Measurements from ENCODE around the gene GJC1. TPM values are rescaled to one million over a fixed set of nuclear protein-coding genes. Genes with fewer than 3 reads are reported as not detected.
"Not testable (repeated sequence)": the region's sequence is repeated elsewhere in the genome, so short reads cannot be mapped to it uniquely, and the experiment has no call there.

GJC1 gene
- total RNA-seq, 3 donors from 2014 or later = 2.3 to 4.6 (median 4.3) TPM

DNA sequence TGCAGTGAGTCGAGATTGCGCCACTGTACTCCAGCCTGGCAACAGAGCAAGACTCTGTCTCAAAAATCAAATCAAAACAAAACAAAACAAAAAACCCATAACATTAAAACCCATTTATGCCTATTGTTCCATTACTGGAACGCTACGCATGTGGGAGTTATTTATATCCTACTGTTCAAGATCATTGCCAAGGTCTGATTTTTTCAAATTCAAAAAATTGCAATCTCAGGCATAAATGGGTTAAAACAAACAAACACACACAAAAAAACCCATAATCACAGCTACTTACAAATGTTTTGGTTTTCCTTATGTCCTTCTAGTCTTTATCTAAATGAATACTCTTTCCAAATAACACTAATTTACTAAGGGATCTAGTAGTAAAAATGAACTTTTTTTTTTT is 17.8 kb downstream of the GJC1 start:
- Histone ChIP-seq H3K9me3 (no peaks in the 10 kb centered on the region), H3K27ac (no peak overlapping the region), H3K4me3 (no peak overlapping the region), H3K4me1 (no peaks in the 10 kb centered on the region), H3K36me3 (no peaks in the 10 kb centered on the region), H3K27me3 (no peaks in the 10 kb centered on the region)
- TF ChIP-seq POLR2AphosphoS5 (IDR thresholded peaks at IDR 0.05) = no peak
- TF ChIP-seq, protein P1, sequence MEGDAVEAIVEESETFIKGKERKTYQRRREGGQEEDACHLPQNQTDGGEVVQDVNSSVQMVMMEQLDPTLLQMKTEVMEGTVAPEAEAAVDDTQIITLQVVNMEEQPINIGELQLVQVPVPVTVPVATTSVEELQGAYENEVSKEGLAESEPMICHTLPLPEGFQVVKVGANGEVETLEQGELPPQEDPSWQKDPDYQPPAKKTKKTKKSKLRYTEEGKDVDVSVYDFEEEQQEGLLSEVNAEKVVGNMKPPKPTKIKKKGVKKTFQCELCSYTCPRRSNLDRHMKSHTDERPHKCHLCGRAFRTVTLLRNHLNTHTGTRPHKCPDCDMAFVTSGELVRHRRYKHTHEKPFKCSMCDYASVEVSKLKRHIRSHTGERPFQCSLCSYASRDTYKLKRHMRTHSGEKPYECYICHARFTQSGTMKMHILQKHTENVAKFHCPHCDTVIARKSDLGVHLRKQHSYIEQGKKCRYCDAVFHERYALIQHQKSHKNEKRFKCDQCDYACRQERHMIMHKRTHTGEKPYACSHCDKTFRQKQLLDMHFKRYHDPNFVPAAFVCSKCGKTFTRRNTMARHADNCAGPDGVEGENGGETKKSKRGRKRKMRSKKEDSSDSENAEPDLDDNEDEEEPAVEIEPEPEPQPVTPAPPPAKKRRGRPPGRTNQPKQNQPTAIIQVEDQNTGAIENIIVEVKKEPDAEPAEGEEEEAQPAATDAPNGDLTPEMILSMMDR (IDR thresholded peaks at IDR 0.05) = no peak
- TF ChIP-seq POLR2A (IDR thresholded peaks at IDR 0.05) = no peak
- DNase-seq (ENCODE audit: low spot score in 2 of 2) = no peak
- intact Hi-C loops (cut with DNase I; ENCODE audit: low total_unique reads) = no loop called here

DNA sequence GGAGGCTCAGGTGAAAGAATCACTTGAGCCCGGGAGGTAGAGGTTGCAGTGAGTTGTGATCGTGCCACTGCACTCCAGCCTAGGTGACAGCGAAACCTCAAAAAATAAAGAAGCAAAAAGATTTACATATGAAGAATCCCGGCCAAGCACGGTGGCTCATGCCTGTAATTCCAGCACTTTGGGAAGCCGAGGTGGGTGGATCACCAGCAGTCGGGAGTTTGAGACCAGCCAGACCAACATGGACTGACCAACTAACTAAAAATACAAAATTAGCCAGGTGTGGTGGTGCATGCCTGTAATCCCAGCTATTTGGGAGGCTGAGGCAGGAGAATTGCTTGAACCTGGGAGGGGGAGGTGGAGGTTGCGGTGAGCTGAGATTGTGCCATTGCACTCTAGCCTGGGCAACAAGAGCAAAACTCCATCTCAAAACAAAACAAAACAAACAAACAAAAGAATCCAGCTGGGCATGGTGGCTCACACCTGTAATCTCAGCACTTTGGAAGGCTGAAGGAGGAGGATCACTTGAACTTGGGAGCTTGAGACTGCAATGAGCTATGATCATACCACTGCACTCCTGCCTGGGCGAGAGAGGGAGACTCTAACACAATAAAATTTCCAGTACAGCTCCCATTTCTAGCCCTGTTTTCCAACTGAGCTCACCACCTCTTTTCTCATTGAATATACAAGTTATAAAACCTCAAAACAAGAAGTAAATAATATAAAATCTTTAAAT is 21.3 kb downstream of the GJC1 start:
- H3K9me3 ChIP-seq; H3K27ac ChIP-seq; H3K4me3 ChIP-seq; H3K27me3 ChIP-seq; DNase-seq (ENCODE audit: low spot score in 2 of 2); H3K36me3 ChIP-seq; H3K4me1 ChIP-seq; intact Hi-C loops (cut with DNase I; ENCODE audit: low total_unique reads): not testable (repeated sequence)

DNA sequence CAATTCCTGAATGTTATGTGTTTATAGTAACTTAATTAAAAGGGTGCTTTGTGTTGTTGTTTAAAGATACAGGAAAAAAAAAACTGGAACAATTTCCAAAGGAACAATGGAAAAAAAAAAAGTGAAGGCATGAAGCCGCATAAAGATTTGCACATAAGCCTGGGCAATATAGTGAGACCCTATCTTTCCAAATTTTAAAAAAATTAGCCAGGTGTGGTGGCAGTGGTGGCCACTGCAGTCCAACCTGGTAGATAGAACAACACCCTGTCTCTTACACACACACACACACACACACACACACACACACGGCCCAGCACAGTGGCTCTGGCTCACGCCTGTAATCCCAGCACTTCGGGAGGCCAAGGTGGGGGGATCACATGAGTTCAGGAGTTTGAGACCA is 21.9 kb downstream of the GJC1 start:
- DNase-seq (ENCODE audit: low spot score in 2 of 2) = no peak
- Histone ChIP-seq H3K4me3 (no peak overlapping the region), H3K4me1 (no peaks in the 10 kb centered on the region), H3K36me3 (no peaks in the 10 kb centered on the region), H3K9me3 (no peaks in the 10 kb centered on the region), H3K27ac (no peak overlapping the region), H3K27me3 (no peaks in the 10 kb centered on the region)
- intact Hi-C loops (cut with DNase I; ENCODE audit: low total_unique reads) = no loop called here
- TF ChIP-seq, protein P1 (IDR thresholded peaks at IDR 0.05) = no peak

DNA sequence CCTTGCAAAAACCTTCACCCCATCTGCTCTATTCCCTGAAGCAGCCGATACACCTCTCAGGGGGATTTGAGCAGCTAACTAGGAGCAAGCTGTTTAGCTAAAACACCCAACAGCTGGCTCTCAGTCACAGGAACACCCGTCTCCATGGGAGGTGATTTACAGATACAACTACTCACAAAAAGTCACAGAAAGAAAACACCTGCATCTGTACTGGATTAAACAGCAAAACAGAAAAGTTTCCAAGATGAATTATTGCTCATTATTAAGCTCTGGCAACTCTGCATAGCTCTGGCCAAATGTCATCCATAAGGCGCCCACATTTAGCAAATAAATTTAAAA is 22.3 kb downstream of the GJC1 start:
- Histone ChIP-seq H3K9me3 (no peaks in the 10 kb centered on the region), H3K36me3 (no peaks in the 10 kb centered on the region), H3K27ac (no peak overlapping the region), H3K4me3 (no peak overlapping the region), H3K27me3 (no peaks in the 10 kb centered on the region), H3K4me1 (no peaks in the 10 kb centered on the region)
- intact Hi-C loops (cut with DNase I; ENCODE audit: low total_unique reads) = no loop called here
- DNase-seq (ENCODE audit: low spot score in 2 of 2) = no peak
- TF ChIP-seq POLR2A (IDR thresholded peaks at IDR 0.05) = no peak
- TF ChIP-seq, protein P1 (IDR thresholded peaks at IDR 0.05) = no peak
- no peak for TF ChIP-seq POLR2AphosphoS5 (IDR thresholded peaks at IDR 0.05)

DNA sequence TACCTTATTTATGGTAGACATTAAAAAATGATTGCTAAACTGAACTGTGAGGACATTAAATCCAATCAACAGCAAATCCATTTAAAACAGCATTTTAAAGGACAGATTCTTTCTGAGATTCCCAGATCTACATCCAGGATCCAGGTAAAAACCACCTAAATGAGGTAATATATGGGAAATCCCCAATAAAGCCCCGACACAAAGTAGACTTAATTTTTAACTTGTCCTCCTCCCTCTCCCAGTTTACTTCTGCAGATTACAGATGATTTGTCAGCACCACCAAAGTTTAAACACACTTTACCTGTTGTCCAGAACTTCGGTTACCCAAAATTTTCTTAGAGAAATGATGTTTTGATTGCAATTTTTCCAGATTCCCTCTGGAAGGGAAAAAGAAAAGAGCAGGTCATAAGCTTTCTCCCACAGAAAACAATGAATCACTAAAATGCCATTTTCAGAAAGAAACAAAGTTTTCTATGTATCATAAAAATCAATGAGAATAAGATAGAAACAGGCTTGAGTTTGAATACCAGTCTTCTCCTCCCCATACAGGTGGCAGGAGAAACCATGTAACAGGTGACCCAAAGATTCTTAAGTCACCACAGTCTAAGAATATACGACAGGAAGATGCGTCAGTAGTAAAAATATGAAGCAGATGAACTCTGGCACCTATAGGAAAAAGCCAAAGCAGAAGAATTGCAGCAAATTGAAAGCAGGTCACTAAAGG is 22.8 kb downstream of the GJC1 start:
- Histone ChIP-seq H3K4me1 (no peaks in the 10 kb centered on the region), H3K9me3 (no peaks in the 10 kb centered on the region), H3K4me3 (no peak overlapping the region), H3K27me3 (no peaks in the 10 kb centered on the region), H3K36me3 (no peaks in the 10 kb centered on the region), H3K27ac (no peak overlapping the region)
- intact Hi-C loops (cut with DNase I; ENCODE audit: low total_unique reads) = no loop called here
- TF ChIP-seq POLR2A (IDR thresholded peaks at IDR 0.05) = no peak
- TF ChIP-seq, protein P1 (IDR thresholded peaks at IDR 0.05) = no peak
- no peak for TF ChIP-seq POLR2AphosphoS5 (IDR thresholded peaks at IDR 0.05)
- DNase-seq (ENCODE audit: low spot score in 2 of 2) = no peak

All from breast epithelium (tissue), 4 donors.